Adipocyte (in vitro differentiated cells): ENCODE data around the gene UACA.

ENCODE experiments used
- DNase-seq: peaks from one replicate; pipeline ENCODE4 v3.0.0-alpha.2; 2015; ENCODE audit warnings: low read depth
- H3K27me3 ChIP-seq: replicated peaks from 2 replicates; pipeline ENCODE4 v1.7.0; 2013; ENCODE audit warnings: mild to moderate bottlenecking, low read length, moderate library complexity; ENCODE audit not compliant: control insufficient read depth, insufficient read depth
- H3K36me3 ChIP-seq: 2 replicates; pipeline ENCODE4 v1.7.0; 2013; ENCODE audit warnings: low read length, mild to moderate bottlenecking, moderate library complexity; ENCODE audit not compliant: control insufficient read depth, insufficient read depth, severe bottlenecking
- H3K4me1 ChIP-seq: 2 replicates; pipeline ENCODE4 v1.7.0; 2013; ENCODE audit warnings: mild to moderate bottlenecking, low read length, moderate library complexity; ENCODE audit not compliant: control insufficient read depth, insufficient read depth
- H3K4me3 ChIP-seq: 2 replicates; pipeline ENCODE4 v1.7.0; 2013; ENCODE audit warnings: mild to moderate bottlenecking, low read length, moderate library complexity
- H3K9ac ChIP-seq: 2 replicates; pipeline ENCODE4 v1.7.0; 2013; ENCODE audit warnings: mild to moderate bottlenecking, low read length, moderate library complexity
- H3K9me3 ChIP-seq: 2 replicates; pipeline ENCODE4 v1.7.0; 2013; ENCODE audit warnings: mild to moderate bottlenecking, low read length, moderate library complexity; ENCODE audit not compliant: control insufficient read depth

UACA gene

GRCh38 chr15:70720228-70721016 is 42.9 kb downstream of the UACA start:
- no peak for DNase-seq
- Histone ChIP-seq H3K36me3 (peaks cover 9% of the 10 kb centered on the region), H3K4me1 (peaks cover 10% of the 10 kb centered on the region), H3K4me3 (no peak overlapping the region), H3K9ac (no peak overlapping the region), H3K9me3 (no peaks in the 10 kb centered on the region), H3K27me3 (no peaks in the 10 kb centered on the region)

DNA sequence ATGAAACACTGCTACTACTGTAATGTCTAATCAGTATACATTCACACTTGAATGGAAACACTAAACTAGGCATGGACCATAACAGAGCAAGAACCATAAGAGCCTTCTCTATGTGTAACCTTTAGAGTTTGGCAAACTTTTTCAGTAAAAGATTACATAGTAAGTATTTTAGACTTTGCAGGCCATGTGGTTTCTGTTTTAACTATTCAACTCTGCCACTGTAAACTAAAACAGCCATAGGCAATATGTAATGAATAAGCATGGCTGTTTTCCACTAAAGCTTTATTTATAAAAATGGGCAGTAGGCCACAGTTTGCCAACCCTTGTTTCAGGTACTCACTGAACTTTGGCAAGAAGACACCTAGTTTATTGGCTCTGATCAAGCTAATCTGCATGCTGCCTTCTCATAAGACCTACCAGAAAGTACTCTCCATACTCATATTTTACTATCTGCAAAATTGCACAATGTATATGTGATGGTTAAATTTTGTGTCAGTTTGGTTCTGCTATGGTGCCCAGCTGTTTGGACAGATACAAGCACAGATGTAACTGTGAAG is 46.0 kb downstream of the UACA start:
- Histone ChIP-seq H3K9ac (no peak overlapping the region), H3K9me3 (no peaks in the 10 kb centered on the region), H3K4me3 (no peak overlapping the region)

GRCh38 chr15:70715840-70716485 is 47.4 kb downstream of the UACA start:
- H3K9ac ChIP-seq: no peak overlapping the region
- H3K4me3 ChIP-seq: no peak overlapping the region
- peaks cover 39% of the 10 kb centered on the region for H3K4me1 ChIP-seq
- no peaks in the 10 kb centered on the region for H3K9me3 ChIP-seq
- DNase-seq: no peak
- H3K27me3 ChIP-seq: no peaks in the 10 kb centered on the region
- H3K36me3 ChIP-seq: peaks cover 7% of the 10 kb centered on the region

More for the DNA sequence above, 46.0 kb downstream of the UACA start:
- DNase-seq: peak; percentile 62
- H3K36me3 ChIP-seq: peaks cover 9% of the 10 kb centered on the region
- no peaks in the 10 kb centered on the region for H3K27me3 ChIP-seq
- peaks cover 35% of the 10 kb centered on the region for H3K4me1 ChIP-seq

DNA sequence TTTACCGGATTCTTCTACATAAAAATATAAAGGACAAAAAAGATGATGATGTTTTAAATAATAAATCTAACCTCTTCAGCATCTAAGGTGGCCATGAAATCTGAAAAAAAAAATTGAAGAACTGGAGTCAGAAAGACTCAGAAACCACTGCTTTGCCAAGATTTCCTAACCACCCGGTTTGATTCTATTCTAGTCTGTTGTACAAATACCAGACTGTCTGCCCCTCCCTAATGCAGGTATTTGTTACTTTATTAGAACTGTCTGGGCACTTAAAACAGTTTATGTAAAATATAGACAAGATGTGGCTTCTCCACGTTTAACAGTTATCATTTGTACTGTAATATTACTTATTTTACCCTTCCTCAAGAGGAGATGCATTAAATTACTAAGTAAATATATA is 48.8 kb downstream of the UACA start:
- Histone ChIP-seq H3K27me3 (no peaks in the 10 kb centered on the region), H3K4me3 (peak overlapping the region; percentile 52), H3K36me3 (no peaks in the 10 kb centered on the region), H3K9me3 (no peaks in the 10 kb centered on the region), H3K9ac (peak overlapping the region; percentile 32), H3K4me1 (peaks cover 39% of the 10 kb centered on the region)
- DNase-seq: peak; percentile 75

DNA sequence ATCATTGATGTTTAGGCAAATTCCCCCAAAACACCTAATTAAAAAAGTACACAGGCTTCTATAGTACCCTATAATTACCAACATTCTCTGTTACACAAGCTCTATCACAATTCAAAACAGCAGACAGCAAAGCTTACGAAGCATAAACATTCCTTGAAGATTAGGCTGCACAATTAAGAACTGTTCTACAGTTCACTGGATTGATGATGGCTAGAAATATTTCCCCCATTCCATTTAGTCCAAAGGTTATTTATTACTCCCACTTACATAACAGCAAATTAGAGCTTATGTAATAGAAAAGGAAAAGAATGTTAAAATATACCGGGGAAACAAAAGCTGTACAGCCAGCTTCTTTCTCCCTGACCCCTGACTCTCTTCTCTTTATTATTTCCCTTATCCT is 49.3 kb downstream of the UACA start:
- H3K27me3 ChIP-seq: no peaks in the 10 kb centered on the region
- peaks cover 39% of the 10 kb centered on the region for H3K4me1 ChIP-seq
- H3K36me3 ChIP-seq: no peaks in the 10 kb centered on the region
- H3K4me3 ChIP-seq: peak overlapping the region; percentile 52
- DNase-seq: peak; percentile 63
- H3K9me3 ChIP-seq: no peaks in the 10 kb centered on the region
- peak overlapping the region; percentile 52 for H3K9ac ChIP-seq

- no peak for DNase-seq
- Histone ChIP-seq H3K4me3 (no peak overlapping the region), H3K36me3 (no peaks in the 10 kb centered on the region), H3K27me3 (no peaks in the 10 kb centered on the region), H3K9me3 (no peaks in the 10 kb centered on the region), H3K9ac (no peak overlapping the region), H3K4me1 (peaks cover 39% of the 10 kb centered on the region)
Measured at GRCh38 chr15:70712271-70712670, 51.1 kb downstream of the UACA start.

DNA sequence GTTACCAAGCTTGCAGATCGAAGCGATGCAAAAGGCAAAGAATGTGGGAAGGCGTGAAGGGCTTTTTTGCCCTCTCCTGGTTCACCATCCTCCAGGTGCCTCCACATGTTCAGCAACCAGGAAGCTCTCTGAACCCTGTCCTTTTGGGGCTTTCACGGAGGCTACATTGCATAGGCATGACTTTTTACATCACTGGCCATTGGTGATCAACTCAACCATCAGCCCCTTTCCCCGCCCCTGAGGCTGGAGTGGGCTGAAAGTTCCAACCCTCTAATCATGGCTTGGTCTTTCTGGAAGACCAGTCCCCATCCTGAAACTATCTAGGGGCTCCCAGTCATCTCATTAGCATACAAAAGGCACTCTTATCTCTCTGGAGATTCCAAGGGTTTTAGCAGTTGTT is 52.6 kb downstream of the UACA start:
- no peaks in the 10 kb centered on the region for H3K36me3 ChIP-seq
- no peaks in the 10 kb centered on the region for H3K27me3 ChIP-seq
- no peak overlapping the region for H3K4me3 ChIP-seq
- DNase-seq: no peak
- peaks cover 34% of the 10 kb centered on the region for H3K4me1 ChIP-seq
- H3K9me3 ChIP-seq: no peaks in the 10 kb centered on the region
- H3K9ac ChIP-seq: no peak overlapping the region

DNA sequence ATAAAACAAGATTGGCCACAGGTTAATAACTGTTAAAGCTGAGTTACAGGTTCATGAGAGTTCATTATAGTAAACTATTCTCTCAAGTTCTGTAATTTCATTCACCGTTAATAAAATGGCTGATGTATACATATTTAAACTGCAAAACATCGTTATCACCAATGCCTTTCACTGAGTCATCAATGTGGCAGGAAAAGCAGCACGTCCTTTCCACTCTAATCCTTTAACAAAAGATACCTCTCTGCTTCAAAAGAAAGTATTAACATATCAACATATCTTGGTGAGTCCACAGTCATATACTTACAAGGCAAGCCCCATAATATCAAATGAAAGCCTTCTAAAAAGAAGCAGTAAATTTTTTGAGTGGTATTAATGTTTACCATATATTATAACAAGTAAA is 54.5 kb downstream of the UACA start:
- Histone ChIP-seq H3K4me1 (peaks cover 19% of the 10 kb centered on the region), H3K27me3 (no peaks in the 10 kb centered on the region), H3K36me3 (no peaks in the 10 kb centered on the region), H3K9ac (no peak overlapping the region), H3K4me3 (no peak overlapping the region), H3K9me3 (no peaks in the 10 kb centered on the region)
- no peak for DNase-seq

GRCh38 chr15:70707686-70708300 is 55.6 kb downstream of the UACA start:
- no peak for DNase-seq
- Histone ChIP-seq H3K9me3 (no peaks in the 10 kb centered on the region), H3K4me3 (no peak overlapping the region)

GRCh38 chr15:70704731-70705130 is 58.6 kb downstream of the UACA start:
- DNase-seq: no peak
- Histone ChIP-seq H3K4me3 (no peak overlapping the region), H3K9ac (no peak overlapping the region), H3K9me3 (no peaks in the 10 kb centered on the region), H3K27me3 (no peaks in the 10 kb centered on the region), H3K36me3 (no peaks in the 10 kb centered on the region), H3K4me1 (peaks cover 37% of the 10 kb centered on the region)

More at GRCh38 chr15:70707686-70708300, 55.6 kb downstream of the UACA start:
- Histone ChIP-seq H3K4me1 (peaks cover 19% of the 10 kb centered on the region), H3K9ac (no peak overlapping the region), H3K27me3 (no peaks in the 10 kb centered on the region), H3K36me3 (no peaks in the 10 kb centered on the region)

DNA sequence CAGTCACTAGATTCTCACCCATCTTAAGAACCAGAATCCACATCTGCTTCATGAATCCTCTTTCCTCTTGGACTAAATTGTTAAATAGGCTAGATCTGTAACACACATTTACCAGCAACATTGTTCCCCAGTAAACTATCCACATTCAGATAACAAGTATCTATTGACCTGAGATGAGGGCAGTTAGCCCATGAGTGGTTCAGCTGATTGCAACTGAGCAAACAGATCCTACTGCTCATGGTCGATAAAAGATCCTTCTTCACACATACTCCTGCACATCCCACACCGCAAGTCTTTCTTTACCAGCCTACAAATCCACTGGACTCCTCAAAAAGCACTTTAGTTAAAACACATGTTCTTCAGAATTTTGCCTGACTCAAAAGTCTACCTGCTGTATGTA is 59.2 kb downstream of the UACA start:
- Histone ChIP-seq H3K4me3 (no peak overlapping the region), H3K9ac (no peak overlapping the region), H3K4me1 (peaks cover 43% of the 10 kb centered on the region), H3K27me3 (no peaks in the 10 kb centered on the region), H3K36me3 (no peaks in the 10 kb centered on the region), H3K9me3 (no peaks in the 10 kb centered on the region)
- no peak for DNase-seq
